Retina (tissue), 1 donor: ENCODE data around the gene ANKS6.
"Not testable (repeated sequence)": the region's sequence is repeated elsewhere in the genome, so short reads cannot be mapped to it uniquely, and the experiment has no call there.

Experiments used
- DNase-seq: peaks from one replicate; pipeline ENCODE4 v3.0.0-alpha.2; 2016

The ANKS6 gene

GRCh38 chr9:98692392-98692791 is 104.0 kb downstream of the ANKS6 start:
- DNase-seq, result no peak

- no peak for DNase-seq
These were observed 104.5 kb downstream of the ANKS6 start for GRCh38 chr9:98691890-98692289.

- DNase-seq, result no peak
These were observed 105.7 kb downstream of the ANKS6 start for GRCh38 chr9:98690686-98691085.

GRCh38 chr9:98688710-98689495 is 107.5 kb downstream of the ANKS6 start:
- no peak for DNase-seq

GRCh38 chr9:98687911-98688310 is 108.4 kb downstream of the ANKS6 start:
- no peak for DNase-seq

GRCh38 chr9:98686961-98687855 is 109.1 kb downstream of the ANKS6 start:
- no peak for DNase-seq

GRCh38 chr9:98684816-98685215 is 111.5 kb downstream of the ANKS6 start:
- not testable (repeated sequence) for DNase-seq
